Aorta (tissue), 5 donors: ENCODE measurements around the gene SIRT3. TPM values are rescaled to one million over a fixed set of nuclear protein-coding genes. Genes with fewer than 3 reads are reported as not detected.

Source experiments
- ATAC-seq: fragments of 200-7000 bp; cut with Tn5 transposase; one replicate; pipeline ENCODE4 v1.9.1; 2022; ENCODE audit warnings: moderate library complexity; ENCODE audit not compliant: low FRiP score
- DNase-seq, 2 donors: peaks; one replicate each; pipeline ENCODE4 v3.0.0-alpha.2; 2020
- H3K27ac ChIP-seq, 2 donors: one replicate each; pipeline ENCODE4 v1.5.1; 2013; ENCODE audit warnings: low read length in 2 of 2, mild to moderate bottlenecking in 2 of 2, moderate library complexity in 2 of 2, control low read depth in 1 of 2, inconsistent platforms in 1 of 2, low read depth in 1 of 2
- H3K27me3 ChIP-seq, 2 donors: one replicate each; pipeline ENCODE4 v1.6.1; 2013; ENCODE audit warnings: control low read depth in 1 of 2, low read length in 1 of 2, mild to moderate bottlenecking in 1 of 2, moderate library complexity in 1 of 2; ENCODE audit not compliant: insufficient read depth in 2 of 2, control insufficient read depth in 1 of 2
- H3K36me3 ChIP-seq, 2 donors: one replicate each; pipeline ENCODE4 v1.6.1; 2013; ENCODE audit warnings: control low read depth in 1 of 2, low read length in 1 of 2, mild to moderate bottlenecking in 1 of 2; ENCODE audit not compliant: insufficient read depth in 2 of 2, control insufficient read depth in 1 of 2
- H3K4me1 ChIP-seq, 2 donors: one replicate each; pipeline ENCODE4 v1.6.1; 2013; ENCODE audit warnings: low read length in 2 of 2, control low read depth in 1 of 2, mild to moderate bottlenecking in 1 of 2, moderate library complexity in 1 of 2; ENCODE audit not compliant: insufficient read depth in 2 of 2, control insufficient read depth in 1 of 2
- H3K4me3 ChIP-seq, 2 donors: one replicate each; pipeline ENCODE4 v1.5.1; 2013; ENCODE audit warnings: low read length in 2 of 2, control low read depth in 1 of 2, mild to moderate bottlenecking in 1 of 2
- H3K9me3 ChIP-seq: one replicate; pipeline ENCODE4 v1.6.1; 2013; ENCODE audit warnings: mild to moderate bottlenecking, low read length; ENCODE audit not compliant: control insufficient read depth
- WGBS, 2 donors: extraction: QIAGEN DNeasy Blood & Tissue Kit; methylation state at CpG; one replicate each; pipeline ENCODE4 v1.1.7; 2013; 5-methylcytosine and 5-hydroxymethylcytosine counted together
- intact Hi-C, 2 donors: fragments of 100-400 bp; cut with DNase I; formaldehyde crosslinking; loops; one replicate each; pipeline versions ENCODE4 v1.14.2 to v1.15.0; 2022
- polyA plus RNA-seq, 2 donors: library from polyadenylated mRNA; stranded (reverse); fragments of 200-250 nt; gene quantifications; one replicate each; pipeline ENCODE4 v1.2.3, GENCODE V29; 2013
- total RNA-seq, 2 donors: library from RNA; stranded (reverse); fragmentation: NEBNext Ultra II Directional; extraction: Animal tissue kit (Norgen Biotek cat#: 25700); gene quantifications; one replicate each; pipeline ENCODE4 v1.2.1, GENCODE V29; 2021
- donor health status: healthy with polysubstance abuse.
- donor health status: Bipolar disorder and iron deficiency.
- donor health status: DM: no; HTN: no; CAD: no.
- donor health status: DM: no; HTN: no; CAD: no.
- donor health status: DM: yes; HTN: yes; CAD: no.

The SIRT3 gene
- total and polyA plus RNA-seq, 4 donors: 8.6 to 24.8 (median 16.2) TPM

GRCh38 chr11:259413-259812 is 23.3 kb upstream of the SIRT3 start:
- Histone ChIP-seq H3K27ac (no peak overlapping the region), H3K27me3 (no peaks in the 10 kb centered on the region), H3K9me3 (peaks cover 3% of the 10 kb centered on the region), H3K4me3 (no peak overlapping the region), H3K36me3 (no peaks in the 10 kb centered on the region), H3K4me1 (no peaks in the 10 kb centered on the region)
- DNase-seq (no peak), ATAC-seq (no peak)
- intact Hi-C loops: no loop called here
- 78 to 81% methylated on average over 10 of the region's 10 CpGs for WGBS, 2 donors

GRCh38 chr11:257766-258493 is 21.8 kb upstream of the SIRT3 start:
- Histone ChIP-seq H3K9me3 (peaks cover 3% of the 10 kb centered on the region), H3K27me3 (no peaks in the 10 kb centered on the region), H3K36me3 (peaks cover 0 to under 1% of the 10 kb centered on the region in 2 donors), H3K27ac (no peak overlapping the region), H3K4me1 (no peaks in the 10 kb centered on the region), H3K4me3 (no peak overlapping the region)
- intact Hi-C loops: no loop called here
- no peak for ATAC-seq
- 75 to 83% methylated on average over 15 of the region's 15 CpGs for WGBS, 2 donors
- DNase-seq: no peak

GRCh38 chr11:256952-257737 is 21.0 kb upstream of the SIRT3 start:
- H3K27me3 ChIP-seq: no peaks in the 10 kb centered on the region
- no peak overlapping the region for H3K4me3 ChIP-seq
- WGBS, 2 donors: 81 to 82% methylated on average over 11 to 14 of the region's 14 CpGs
- H3K36me3 ChIP-seq: peaks cover 0 to 4% of the 10 kb centered on the region in 2 donors
- intact Hi-C loops: no loop called here
- DNase-seq: no peak
- H3K27ac ChIP-seq: no peak overlapping the region
- peaks cover 3% of the 10 kb centered on the region for H3K9me3 ChIP-seq
- no peaks in the 10 kb centered on the region for H3K4me1 ChIP-seq
- ATAC-seq: no peak

GRCh38 chr11:255816-256215 is 19.7 kb upstream of the SIRT3 start:
- Histone ChIP-seq H3K27ac (no peak overlapping the region), H3K9me3 (no peaks in the 10 kb centered on the region), H3K4me3 (no peak overlapping the region), H3K27me3 (no peaks in the 10 kb centered on the region), H3K36me3 (peaks cover 1 to 4% of the 10 kb centered on the region in 2 donors), H3K4me1 (no peaks in the 10 kb centered on the region)
- intact Hi-C loops: no loop called here
- ATAC-seq (no peak), DNase-seq (no peak)
- 89 to 96% methylated on average over 2 of the region's 2 CpGs for WGBS, 2 donors

GRCh38 chr11:255176-255575 is 19.0 kb upstream of the SIRT3 start:
- DNase-seq: no peak
- H3K36me3 ChIP-seq: peaks cover 3 to 4% of the 10 kb centered on the region in 2 donors
- intact Hi-C loops: no loop called here
- no peak overlapping the region for H3K27ac ChIP-seq
- no peak for ATAC-seq
- H3K9me3 ChIP-seq: no peaks in the 10 kb centered on the region
- no peaks in the 10 kb centered on the region for H3K27me3 ChIP-seq
- WGBS, 2 donors: 47 to 50% methylated on average over 3 of the region's 3 CpGs
- no peaks in the 10 kb centered on the region for H3K4me1 ChIP-seq
- no peak overlapping the region for H3K4me3 ChIP-seq

GRCh38 chr11:253886-254270 is 17.7 kb upstream of the SIRT3 start:
- H3K27me3 ChIP-seq: no peaks in the 10 kb centered on the region
- no peak overlapping the region for H3K27ac ChIP-seq
- peaks cover 4 to 5% of the 10 kb centered on the region in 2 donors for H3K36me3 ChIP-seq
- no peak overlapping the region for H3K4me3 ChIP-seq
- ATAC-seq (no peak), DNase-seq (no peak)
- 88 to 89% methylated on average over 5 of the region's 5 CpGs for WGBS, 2 donors
- intact Hi-C loops: loop anchor here in 1 of 2 donors (5.0 kb wide), 1 partner anchor 33 kb away; the partner anchor contains the start of gene PGGHG
- H3K4me1 ChIP-seq: no peaks in the 10 kb centered on the region
- H3K9me3 ChIP-seq: no peaks in the 10 kb centered on the region

GRCh38 chr11:253160-253885 is 17.2 kb upstream of the SIRT3 start:
- Histone ChIP-seq H3K4me3 (no peak overlapping the region), H3K9me3 (no peaks in the 10 kb centered on the region), H3K27ac (no peak overlapping the region), H3K27me3 (no peaks in the 10 kb centered on the region), H3K36me3 (peaks cover 4 to 6% of the 10 kb centered on the region in 2 donors), H3K4me1 (no peaks in the 10 kb centered on the region)
- DNase-seq (no peak), ATAC-seq (no peak)
- intact Hi-C loops: loop anchor here in 1 of 2 donors (5.0 kb wide), 1 partner anchor 34 kb away; the partner anchor contains the start of gene PGGHG
- 63 to 66% methylated on average over 13 of the region's 13 CpGs for WGBS, 2 donors

- H3K4me1 ChIP-seq: no peaks in the 10 kb centered on the region
- ATAC-seq (no peak), DNase-seq (no peak)
- H3K9me3 ChIP-seq: no peaks in the 10 kb centered on the region
- intact Hi-C loops: loop anchor here in 1 of 2 donors (5.0 kb wide), 1 partner anchor 35 kb away; the partner anchor contains the start of gene PGGHG
- no peak overlapping the region for H3K27ac ChIP-seq
- no peaks in the 10 kb centered on the region for H3K27me3 ChIP-seq
- no peak overlapping the region for H3K4me3 ChIP-seq
- peaks cover 4 to 6% of the 10 kb centered on the region in 2 donors for H3K36me3 ChIP-seq
- 81 to 86% methylated on average over 8 of the region's 8 CpGs for WGBS, 2 donors
Observed at GRCh38 chr11:252666-253065, 16.5 kb upstream of the SIRT3 start.
